Transverse colon (tissue), 4 donors: ENCODE measurements around the gene MRPL45.

ENCODE experiments used
- CTCF ChIP-seq, 5 experiments: fragments of 200-600 bp in 3 of 5; fragments of 450-650 bp in 2 of 5; sonication (generic) in 3 of 5; IDR thresholded peaks; 1 replicate in 2 of 5; 2 replicates in 3 of 5; pipeline ENCODE4 v1.5.1; 2016 to 2017; ENCODE audit warnings: antibody characterized with exemption in 5 of 5, inconsistent platforms in 3 of 5, mild to moderate bottlenecking in 2 of 5, moderate library complexity in 1 of 5
- EP300 ChIP-seq: sonication (generic); formaldehyde crosslinking; IDR thresholded peaks from one replicate; pipeline ENCODE4 v1.6.1; 2017; ENCODE audit warnings: antibody characterized with exemption, low read depth
- POLR2A ChIP-seq: fragments of 450-650 bp; IDR thresholded peaks from one replicate; pipeline ENCODE4 v1.6.1; 2016; ENCODE audit warnings: antibody characterized with exemption, mild to moderate bottlenecking, moderate library complexity
- POLR2AphosphoS5 ChIP-seq, 3 donors: sonication (generic); formaldehyde crosslinking; IDR thresholded peaks; one replicate each; pipeline ENCODE4 v1.6.1; 2016; ENCODE audit warnings: antibody characterized with exemption in 3 of 3

DNA sequence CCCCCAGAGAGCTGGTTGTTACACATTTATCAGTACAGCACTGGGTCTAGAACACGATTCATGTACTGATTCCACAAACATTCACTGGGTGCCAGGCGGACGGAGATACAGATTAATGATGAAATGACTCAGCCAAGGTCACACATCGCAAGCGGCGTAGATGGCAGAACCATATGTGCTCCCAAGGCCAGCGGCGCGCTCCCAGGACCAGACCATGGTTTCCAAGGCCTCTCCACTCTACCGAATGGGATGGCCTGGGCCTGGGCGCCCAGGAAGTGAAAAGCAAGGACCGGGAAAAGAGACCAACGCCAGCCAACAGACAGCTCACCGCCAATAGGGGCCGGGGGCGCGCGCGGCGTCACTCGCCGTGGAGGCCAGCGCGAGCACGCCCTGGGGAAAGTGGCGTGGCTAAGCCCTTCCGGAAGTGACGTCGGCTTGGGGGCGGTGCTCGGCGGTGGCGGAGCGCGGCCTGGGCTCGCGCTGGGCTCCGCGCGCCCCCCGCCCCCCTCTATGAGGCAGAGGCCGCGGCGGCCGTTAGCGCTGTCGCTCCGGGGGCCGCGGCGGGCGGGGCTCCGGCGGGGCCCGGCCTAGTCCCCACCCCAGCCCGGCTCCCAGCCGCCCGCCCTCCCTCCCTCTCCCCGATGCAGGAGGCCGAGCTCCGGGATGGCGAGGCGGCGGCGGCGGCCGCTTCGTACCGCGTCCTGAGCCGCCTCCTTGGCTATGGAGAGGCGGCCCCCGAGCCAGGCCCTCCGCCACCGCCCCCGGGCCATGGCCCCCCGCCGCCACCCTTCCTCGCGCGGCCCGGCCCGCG, 54.6 kb downstream of the MRPL45 start, which contains the start of gene SOCS7:
- TF ChIP-seq CTCF (IDR thresholded peaks at IDR 0.05): no peak
- peak; percentile 76 for TF ChIP-seq POLR2A
- TF ChIP-seq EP300: no peak
- TF ChIP-seq POLR2AphosphoS5 (IDR thresholded peaks at IDR 0.05): peak; percentile 57 to 79 (median 67)
